GM19372 (cell line): ENCODE data around the gene ZNF579.

ENCODE experiments used
- ATAC-seq: cut with Tn5 transposase; IDR thresholded peaks from one replicate; pipeline ENCODE4 v1.9.1; 2021; ENCODE audit warnings: mild to moderate bottlenecking, low read depth, moderate library complexity; ENCODE audit not compliant: unreplicated experiment

Gene ZNF579

GRCh38 chr19:55613930-55614710 lies 33.5 kb upstream of the ZNF579 start:
- ATAC-seq = no peak

- ATAC-seq = no peak
Observed at GRCh38 chr19:55613396-55613795, 32.7 kb upstream of the ZNF579 start.

GRCh38 chr19:55611983-55612645 lies 31.5 kb upstream of the ZNF579 start:
- ATAC-seq = no peak

GRCh38 chr19:55611300-55611982 lies 30.8 kb upstream of the ZNF579 start:
- ATAC-seq = no peak

GRCh38 chr19:55609326-55609725 lies 28.7 kb upstream of the ZNF579 start:
- no peak for ATAC-seq

- ATAC-seq = no peak
Observed at GRCh38 chr19:55606817-55607216, 26.2 kb upstream of the ZNF579 start.

GRCh38 chr19:55606471-55606787 lies 25.8 kb upstream of the ZNF579 start:
- ATAC-seq = no peak

GRCh38 chr19:55605637-55606470 lies 25.2 kb upstream of the ZNF579 start, which contains the start of gene ZNF865:
TSS of gene ZNF865 (plus strand) at chr19:55605647. CDS start at chr19:55613619, 7,972 bp downstream.
- ATAC-seq = no peak

GRCh38 chr19:55605207-55605636 lies 24.6 kb upstream of the ZNF579 start:
- ATAC-seq = peak; percentile 73

- ATAC-seq = no peak
Observed at GRCh38 chr19:55603581-55604292, 23.1 kb upstream of the ZNF579 start.

- no peak for ATAC-seq
Observed at GRCh38 chr19:55603115-55603514, 22.5 kb upstream of the ZNF579 start.

GRCh38 chr19:55602104-55603001 lies 21.7 kb upstream of the ZNF579 start:
- no peak for ATAC-seq

- ATAC-seq = no peak
Observed at GRCh38 chr19:55601084-55601483, 20.4 kb upstream of the ZNF579 start.

GRCh38 chr19:55600662-55601028 lies 20.0 kb upstream of the ZNF579 start:
- ATAC-seq = no peak

GRCh38 chr19:55599842-55600661 lies 19.4 kb upstream of the ZNF579 start, which contains the start of gene ZNF524:
TSS of gene ZNF524 (plus strand) at chr19:55600288. CDS start at chr19:55602113, 1,825 bp downstream.
- peak; percentile 42 for ATAC-seq

- peak; percentile 46 for ATAC-seq
Observed at GRCh38 chr19:55599468-55599841, 18.8 kb upstream of the ZNF579 start, which contains the start of gene FIZ1. TSS of gene FIZ1 (minus strand) at chr19:55599517. CDS start at chr19:55597865, 1,652 bp downstream.

GRCh38 chr19:55598719-55599467 lies 18.2 kb upstream of the ZNF579 start:
- peak; percentile 45 for ATAC-seq
